ENCODE data around the gene SAMSN1.

SAMSN1 gene

GRCh38 chr21:14456911-14457310 is 89.2 kb downstream of the SAMSN1 start:
- no peak for TF ChIP-seq CTCF (IDR thresholded peaks at IDR 0.05; ENCODE audit: borderline replicate concordance, insufficient read depth, low read depth, low read length)

GRCh38 chr21:14454016-14455009 is 91.8 kb downstream of the SAMSN1 start:
- no peak for TF ChIP-seq CTCF (IDR thresholded peaks at IDR 0.05; ENCODE audit: borderline replicate concordance, insufficient read depth, low read depth, low read length)
- no peak overlapping the region for H3K4me3 ChIP-seq (ENCODE audit: low read depth, low read length)

More at GRCh38 chr21:14456911-14457310, 89.2 kb downstream of the SAMSN1 start:
- H3K4me3 ChIP-seq (ENCODE audit: low read depth, low read length): no peak overlapping the region

- no peak for TF ChIP-seq CTCF (IDR thresholded peaks at IDR 0.05; ENCODE audit: borderline replicate concordance, insufficient read depth, low read depth, low read length)
- H3K4me3 ChIP-seq (ENCODE audit: low read depth, low read length): no peak overlapping the region
Measured at GRCh38 chr21:14453339-14454015, 92.6 kb downstream of the SAMSN1 start.

DNA sequence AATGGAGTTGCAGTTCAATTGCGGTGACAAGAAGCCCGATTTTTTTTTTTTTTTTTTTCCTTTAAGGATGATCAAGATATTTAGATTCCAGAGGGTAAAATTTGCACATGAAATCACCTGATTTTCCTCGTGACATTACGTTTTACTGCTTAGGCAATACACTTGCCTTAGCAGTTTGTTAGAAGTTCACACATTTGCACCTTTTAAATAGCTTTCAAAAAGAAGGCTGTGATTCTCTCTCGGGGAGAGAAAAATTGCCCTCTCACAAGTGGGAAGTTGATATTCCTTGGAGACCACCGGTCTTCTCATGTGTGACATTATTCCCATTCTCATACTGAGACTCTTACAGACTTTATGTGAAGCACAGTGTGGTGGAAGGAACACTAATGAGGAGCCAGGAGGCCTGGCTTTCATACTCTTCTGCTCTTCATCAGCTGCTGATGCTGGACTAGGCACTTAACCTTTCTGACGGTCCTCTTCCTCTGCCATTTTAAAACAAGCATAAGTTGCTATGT is 93.3 kb downstream of the SAMSN1 start:
- no peak overlapping the region for H3K4me3 ChIP-seq (ENCODE audit: low read depth, low read length)
- no peak for TF ChIP-seq CTCF (IDR thresholded peaks at IDR 0.05; ENCODE audit: borderline replicate concordance, insufficient read depth, low read depth, low read length)

DNA sequence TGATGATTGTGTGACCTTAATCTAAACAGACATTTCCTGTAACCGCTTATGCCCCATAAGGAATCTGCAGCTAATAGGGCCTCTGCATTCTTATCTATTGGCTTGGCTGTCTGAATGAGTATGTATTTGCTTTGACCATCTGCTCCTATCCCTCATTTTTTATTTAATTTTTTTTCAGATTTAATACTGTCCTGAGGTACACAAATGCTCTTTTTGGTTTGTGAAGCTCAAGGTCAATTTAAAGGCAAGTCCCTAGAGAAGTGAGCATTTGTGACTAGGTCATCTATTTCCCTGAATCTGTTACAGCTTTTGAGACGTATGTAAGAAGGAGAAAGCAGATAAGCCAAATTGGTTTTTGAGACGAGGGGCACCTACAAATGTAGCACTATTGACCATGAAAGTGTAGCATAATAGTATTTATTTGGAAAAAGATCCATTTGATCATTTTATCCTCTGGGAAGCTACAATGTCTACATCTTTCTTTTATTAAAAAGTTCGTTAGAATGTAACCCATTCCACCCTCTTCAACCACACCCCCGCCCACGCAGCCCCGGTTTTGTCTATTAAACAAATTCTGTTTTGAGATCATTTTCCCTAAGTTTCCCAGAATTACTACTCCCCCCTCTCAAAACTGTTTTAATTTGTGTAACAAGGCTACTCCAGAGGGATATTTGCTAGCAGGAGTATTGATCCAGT is 93.9 kb downstream of the SAMSN1 start:
- no peak for TF ChIP-seq CTCF (IDR thresholded peaks at IDR 0.05; ENCODE audit: borderline replicate concordance, insufficient read depth, low read depth, low read length)
- no peak overlapping the region for H3K4me3 ChIP-seq (ENCODE audit: low read depth, low read length)

GRCh38 chr21:14451546-14451945 is 94.6 kb downstream of the SAMSN1 start:
- H3K4me3 ChIP-seq (ENCODE audit: low read depth, low read length): no peak overlapping the region
- no peak for TF ChIP-seq CTCF (IDR thresholded peaks at IDR 0.05; ENCODE audit: borderline replicate concordance, insufficient read depth, low read depth, low read length)

Data from GM12875 (cell line).